ENCODE data around the gene FOXP4. TPM values are rescaled to one million over a fixed set of nuclear protein-coding genes. Genes with fewer than 3 reads are reported as not detected.

Gene FOXP4
- total RNA-seq, 1 donor: 2.2 TPM

DNA sequence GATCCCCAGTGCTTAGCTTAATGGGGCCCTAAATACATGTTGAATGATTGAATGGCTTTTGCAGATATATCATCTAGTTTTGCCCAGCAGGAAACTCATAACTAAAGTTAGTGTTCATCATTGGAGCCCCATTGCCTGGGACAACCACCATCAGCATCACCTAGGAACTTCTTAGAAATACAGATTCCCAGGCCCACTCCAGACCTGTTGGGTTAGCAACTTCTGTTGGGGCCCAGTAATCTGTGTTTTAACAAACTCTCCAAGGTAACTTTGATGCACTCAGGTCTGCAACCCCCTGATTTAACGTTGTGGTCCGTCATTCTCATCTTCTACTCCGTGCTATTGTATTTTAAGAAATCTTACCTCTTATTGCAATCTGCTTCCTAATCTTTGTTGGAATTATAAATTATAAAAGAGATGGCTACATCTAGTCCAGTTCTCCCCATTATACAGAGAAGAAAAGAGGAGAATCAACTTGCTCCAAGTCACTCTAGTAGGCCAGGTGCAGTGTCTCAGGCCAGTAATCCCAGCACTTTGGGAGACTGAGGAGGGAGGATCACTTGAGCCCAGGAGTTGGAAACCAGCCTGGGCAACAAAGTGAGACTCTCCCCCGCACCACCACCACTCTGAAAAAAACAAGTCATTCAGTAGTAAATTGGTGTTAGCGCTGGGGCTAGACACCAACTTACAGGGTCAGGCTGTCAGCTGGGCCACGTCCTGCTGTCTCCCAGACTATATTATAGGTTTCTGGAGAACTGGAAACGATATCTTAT, 13.7 kb downstream of the FOXP4 start:
- TF ChIP-seq, protein P1, sequence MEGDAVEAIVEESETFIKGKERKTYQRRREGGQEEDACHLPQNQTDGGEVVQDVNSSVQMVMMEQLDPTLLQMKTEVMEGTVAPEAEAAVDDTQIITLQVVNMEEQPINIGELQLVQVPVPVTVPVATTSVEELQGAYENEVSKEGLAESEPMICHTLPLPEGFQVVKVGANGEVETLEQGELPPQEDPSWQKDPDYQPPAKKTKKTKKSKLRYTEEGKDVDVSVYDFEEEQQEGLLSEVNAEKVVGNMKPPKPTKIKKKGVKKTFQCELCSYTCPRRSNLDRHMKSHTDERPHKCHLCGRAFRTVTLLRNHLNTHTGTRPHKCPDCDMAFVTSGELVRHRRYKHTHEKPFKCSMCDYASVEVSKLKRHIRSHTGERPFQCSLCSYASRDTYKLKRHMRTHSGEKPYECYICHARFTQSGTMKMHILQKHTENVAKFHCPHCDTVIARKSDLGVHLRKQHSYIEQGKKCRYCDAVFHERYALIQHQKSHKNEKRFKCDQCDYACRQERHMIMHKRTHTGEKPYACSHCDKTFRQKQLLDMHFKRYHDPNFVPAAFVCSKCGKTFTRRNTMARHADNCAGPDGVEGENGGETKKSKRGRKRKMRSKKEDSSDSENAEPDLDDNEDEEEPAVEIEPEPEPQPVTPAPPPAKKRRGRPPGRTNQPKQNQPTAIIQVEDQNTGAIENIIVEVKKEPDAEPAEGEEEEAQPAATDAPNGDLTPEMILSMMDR (IDR thresholded peaks at IDR 0.05; ENCODE audit: insufficient read depth, low read depth, low read length): no peak
- peak overlapping the region; percentile 59 for H3K4me3 ChIP-seq (ENCODE audit: low read depth, low read length)
- DNase-seq (ENCODE audit: low read depth): no peak

DNA sequence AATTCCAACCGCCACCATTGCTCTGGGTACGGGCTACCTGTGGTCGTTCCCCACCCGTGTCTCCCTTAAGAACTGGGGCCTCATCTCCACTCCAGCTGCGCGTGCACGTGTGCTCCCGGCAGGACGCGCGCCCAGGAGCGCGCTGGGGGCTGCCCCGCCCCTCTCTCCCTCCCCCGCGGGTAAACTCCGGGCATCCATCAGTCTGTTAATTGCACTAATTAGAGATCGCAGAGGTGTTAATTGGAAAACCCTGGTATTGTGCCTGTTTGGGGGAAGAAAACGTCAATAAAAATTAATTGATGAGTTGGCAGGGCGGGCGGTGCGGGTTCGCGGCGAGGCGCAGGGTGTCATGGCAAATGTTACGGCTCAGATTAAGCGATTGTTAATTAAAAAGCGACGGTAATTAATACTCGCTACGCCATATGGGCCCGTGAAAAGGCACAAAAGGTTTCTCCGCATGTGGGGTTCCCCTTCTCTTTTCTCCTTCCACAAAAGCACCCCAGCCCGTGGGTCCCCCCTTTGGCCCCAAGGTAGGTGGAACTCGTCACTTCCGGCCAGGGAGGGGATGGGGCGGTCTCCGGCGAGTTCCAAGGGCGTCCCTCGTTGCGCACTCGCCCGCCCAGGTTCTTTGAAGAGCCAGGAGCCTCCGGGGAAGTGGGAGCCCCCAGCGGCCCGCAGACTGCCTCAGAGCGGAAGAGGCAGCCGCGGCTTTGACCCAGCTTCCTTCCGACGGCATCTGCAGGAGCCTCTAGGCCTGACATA, 14.4 kb downstream of the FOXP4 start:
- TF ChIP-seq, protein P1 (IDR thresholded peaks at IDR 0.05; ENCODE audit: insufficient read depth, low read depth, low read length): no peak
- H3K4me3 ChIP-seq (ENCODE audit: low read depth, low read length): peak overlapping the region; percentile 59
- DNase-seq (ENCODE audit: low read depth): no peak

DNA sequence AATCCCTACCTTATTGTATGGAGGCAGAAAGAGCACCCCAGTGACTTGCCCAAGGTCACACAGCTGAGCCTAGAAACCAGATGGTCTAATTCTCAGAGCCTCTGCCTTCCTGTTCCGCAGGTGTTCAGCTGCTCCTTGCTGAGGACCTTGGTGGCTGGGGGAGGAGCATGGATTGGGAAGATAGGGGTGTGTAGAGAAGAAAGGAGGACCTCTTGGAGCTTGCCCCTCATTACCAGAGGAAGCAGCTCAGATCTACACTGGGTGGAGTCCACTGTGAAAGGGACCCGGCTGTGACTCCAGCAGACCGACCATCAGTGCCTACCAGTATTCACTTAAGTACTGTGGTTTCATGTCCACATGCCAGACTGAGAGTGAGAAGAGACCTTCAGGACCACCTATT, 15.2 kb downstream of the FOXP4 start:
- H3K4me3 ChIP-seq (ENCODE audit: low read depth, low read length): no peak overlapping the region
- TF ChIP-seq, protein P1 (IDR thresholded peaks at IDR 0.05; ENCODE audit: insufficient read depth, low read depth, low read length): no peak
- DNase-seq (ENCODE audit: low read depth): no peak

DNA sequence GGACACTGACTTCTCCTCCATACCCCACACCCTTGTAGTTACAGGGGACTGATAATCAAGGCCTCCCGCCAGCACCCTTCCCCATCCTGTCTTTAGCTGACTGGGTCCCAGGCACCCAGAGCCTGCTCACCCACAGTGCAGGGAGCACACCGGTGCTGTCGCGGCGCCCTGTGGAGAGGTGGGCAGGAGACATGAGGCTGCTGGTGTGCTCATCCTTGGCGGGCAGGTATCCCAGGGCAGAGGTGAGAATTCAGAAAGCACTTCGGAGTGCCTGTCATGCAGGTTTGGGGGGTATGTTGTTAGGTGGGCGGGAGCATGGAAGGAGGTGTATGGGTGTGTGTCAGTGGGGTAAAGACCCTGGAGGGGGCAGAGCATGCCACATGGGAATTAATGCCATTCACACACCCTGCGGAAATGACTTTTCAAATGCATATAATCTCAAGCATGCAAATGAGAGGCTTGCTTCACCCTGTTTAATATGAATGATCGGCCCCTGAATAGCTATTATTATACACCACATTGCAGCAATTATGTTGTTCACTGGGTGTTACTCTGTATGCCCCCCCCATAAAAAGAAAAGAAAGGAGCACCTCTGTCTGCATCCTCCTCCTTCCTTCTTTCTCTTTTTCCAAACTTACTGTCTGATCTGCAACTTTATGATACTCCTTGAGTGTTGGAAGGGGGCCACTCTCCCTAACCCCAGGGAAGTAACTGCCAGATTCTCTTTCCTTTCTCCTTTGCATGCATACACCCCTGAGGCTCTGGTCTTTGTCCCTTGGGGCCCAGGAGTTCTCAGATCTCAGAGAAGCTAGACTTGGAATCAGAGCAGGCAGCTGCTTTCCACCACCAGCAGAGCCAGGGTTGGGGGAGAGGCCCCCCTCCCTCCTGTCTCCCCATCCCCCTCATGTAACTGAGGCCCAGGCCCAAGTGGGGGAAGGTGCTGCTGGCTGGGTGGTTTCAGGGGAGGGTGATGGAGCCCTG, 16.0 kb downstream of the FOXP4 start:
- TF ChIP-seq, protein P1 (IDR thresholded peaks at IDR 0.05; ENCODE audit: insufficient read depth, low read depth, low read length): no peak
- no peak overlapping the region for H3K4me3 ChIP-seq (ENCODE audit: low read depth, low read length)
- no peak for DNase-seq (ENCODE audit: low read depth)

- no peak for DNase-seq (ENCODE audit: low read depth)
Observed at GRCh38 chr6:41563060-41563776, 17.0 kb downstream of the FOXP4 start.

More at GRCh38 chr6:41563060-41563776, 17.0 kb downstream of the FOXP4 start:
- TF ChIP-seq, protein P1 (IDR thresholded peaks at IDR 0.05; ENCODE audit: insufficient read depth, low read depth, low read length): no peak
- no peak overlapping the region for H3K4me3 ChIP-seq (ENCODE audit: low read depth, low read length)
